ENCODE results near the gene VPS35L. TPM values are rescaled to one million over a fixed set of nuclear protein-coding genes. Genes with fewer than 3 reads are reported as not detected.

Gene VPS35L
- total RNA-seq, 1 donor from 2014 or later: 51.9 TPM

- Histone ChIP-seq H3K4me1 (no peaks in the 10 kb centered on the region), H3K9me3 (no peaks in the 10 kb centered on the region), H3K4me3 (no peak overlapping the region), H3K27me3 (no peaks in the 10 kb centered on the region), H3K27ac (no peak overlapping the region), H3K36me3 (peaks cover 65% of the 10 kb centered on the region)
- ATAC-seq (no peak), DNase-seq (no peak)
- intact Hi-C loops (cut with DNase I): no loop called here
- TF ChIP-seq CTCF (IDR thresholded peaks at IDR 0.05): no peak
Observed at GRCh38 chr16:19644877-19645276, 89.4 kb downstream of the VPS35L start.

DNA sequence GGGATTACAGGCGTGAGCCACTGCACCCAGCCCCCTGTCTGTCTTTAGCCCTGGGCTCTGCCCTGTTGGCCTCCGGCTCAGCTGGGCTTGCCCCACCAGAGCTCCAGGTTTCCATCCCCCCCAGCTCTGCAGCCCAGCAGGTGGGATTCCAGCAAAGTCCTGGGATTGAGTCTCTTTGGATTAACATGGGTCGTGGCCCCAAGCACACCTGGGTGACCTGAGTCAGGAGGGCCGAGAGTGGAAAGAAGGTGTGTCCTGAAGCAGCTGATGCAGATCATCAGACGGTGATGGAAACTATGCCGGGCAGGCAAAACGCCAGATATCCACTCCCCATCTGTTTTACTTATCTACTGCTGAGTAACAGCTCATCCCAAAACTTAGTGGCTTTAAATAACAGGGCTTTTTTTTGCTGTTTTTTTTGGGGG, 90.1 kb downstream of the VPS35L start:
- no peak for DNase-seq
- Histone ChIP-seq H3K4me3 (no peak overlapping the region), H3K27me3 (no peaks in the 10 kb centered on the region), H3K36me3 (peaks cover 64% of the 10 kb centered on the region), H3K4me1 (no peaks in the 10 kb centered on the region), H3K9me3 (no peaks in the 10 kb centered on the region), H3K27ac (no peak overlapping the region)
- intact Hi-C loops (cut with DNase I): no loop called here
- ATAC-seq: no peak
- no peak for TF ChIP-seq CTCF (IDR thresholded peaks at IDR 0.05)

GRCh38 chr16:19649980-19650379, 94.5 kb downstream of the VPS35L start:
- ATAC-seq: no peak
- Histone ChIP-seq H3K36me3 (peaks cover 71% of the 10 kb centered on the region), H3K4me1 (no peaks in the 10 kb centered on the region), H3K27ac (no peak overlapping the region), H3K9me3 (no peaks in the 10 kb centered on the region), H3K4me3 (no peak overlapping the region), H3K27me3 (no peaks in the 10 kb centered on the region)
- intact Hi-C loops (cut with DNase I): no loop called here
- TF ChIP-seq CTCF (IDR thresholded peaks at IDR 0.05): no peak
- no peak for DNase-seq

DNA sequence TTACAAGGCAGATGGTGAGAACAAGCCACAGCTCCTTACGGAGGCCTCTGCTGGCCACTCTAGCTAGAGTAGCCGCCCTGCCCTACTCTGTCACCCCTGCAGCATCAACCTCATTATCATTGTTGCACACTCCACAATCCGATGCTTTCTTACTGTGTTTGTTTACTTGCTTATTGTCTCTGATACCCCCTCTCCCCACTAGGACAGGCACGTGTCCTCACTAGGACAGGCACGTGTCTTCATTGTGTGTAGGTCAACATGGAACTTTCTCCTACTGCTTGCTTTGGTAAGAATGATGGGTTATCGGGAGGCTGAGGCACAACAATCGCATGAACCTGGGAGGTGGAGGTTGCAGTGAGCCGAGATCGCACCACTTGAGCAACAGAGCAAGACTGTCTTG, 98.6 kb downstream of the VPS35L start:
- Histone ChIP-seq H3K4me3 (no peak overlapping the region), H3K36me3 (peaks cover 64% of the 10 kb centered on the region), H3K9me3 (no peaks in the 10 kb centered on the region), H3K27ac (no peak overlapping the region), H3K4me1 (no peaks in the 10 kb centered on the region), H3K27me3 (no peaks in the 10 kb centered on the region)
- no peak for DNase-seq
- intact Hi-C loops (cut with DNase I): no loop called here
- no peak for ATAC-seq
- TF ChIP-seq CTCF (IDR thresholded peaks at IDR 0.05): no peak

DNA sequence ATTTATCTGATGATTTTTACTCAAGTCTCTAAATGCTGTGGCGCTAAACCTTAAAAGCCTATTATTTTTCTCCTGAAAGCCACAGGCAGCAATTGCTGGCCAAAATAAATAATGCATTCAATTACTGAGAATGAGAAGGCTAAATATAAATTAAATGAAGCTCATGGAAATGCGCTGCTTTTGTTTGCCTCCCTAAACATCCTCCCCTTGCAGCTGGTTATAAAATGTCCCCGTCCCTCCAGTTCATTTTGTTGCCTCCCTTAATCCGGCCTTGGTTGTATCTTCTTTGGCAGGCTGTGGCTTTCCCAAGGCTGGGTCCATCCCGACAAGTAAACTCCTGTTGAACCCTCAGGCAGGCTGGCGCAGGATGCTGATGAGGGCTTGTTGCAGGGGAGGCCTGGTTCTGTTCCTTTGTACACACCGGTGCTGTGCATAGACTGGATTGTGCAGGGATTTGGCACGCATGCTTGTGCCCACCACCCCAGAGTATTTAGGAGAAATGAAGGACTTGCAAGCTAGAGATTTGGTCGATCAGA, 99.8 kb downstream of the VPS35L start:
- Histone ChIP-seq H3K4me1 (no peaks in the 10 kb centered on the region), H3K9me3 (no peaks in the 10 kb centered on the region), H3K4me3 (no peak overlapping the region), H3K27me3 (no peaks in the 10 kb centered on the region), H3K27ac (no peak overlapping the region), H3K36me3 (peaks cover 56% of the 10 kb centered on the region)
- no peak for DNase-seq
- no peak for ATAC-seq
- TF ChIP-seq CTCF (IDR thresholded peaks at IDR 0.05): no peak
- intact Hi-C loops (cut with DNase I): no loop called here

- Histone ChIP-seq H3K4me1 (no peaks in the 10 kb centered on the region), H3K27me3 (no peaks in the 10 kb centered on the region), H3K9me3 (no peaks in the 10 kb centered on the region), H3K4me3 (no peak overlapping the region), H3K36me3 (peaks cover 44% of the 10 kb centered on the region), H3K27ac (no peak overlapping the region)
- no peak for ATAC-seq
- intact Hi-C loops (cut with DNase I): no loop called here
- no peak for TF ChIP-seq CTCF (IDR thresholded peaks at IDR 0.05)
- DNase-seq: no peak
Observed at GRCh38 chr16:19657831-19658230, 102.3 kb downstream of the VPS35L start.

Data from upper lobe of right lung (tissue), 1 donor.